Measurements from ENCODE around the gene MBNL1. TPM values are rescaled to one million over a fixed set of nuclear protein-coding genes. Genes with fewer than 3 reads are reported as not detected.
A peak's percentile ranks its signal among the peaks of the same experiment; 100 is the strongest.

The MBNL1 gene
- total RNA-seq, 1 experiment from 2014 or later, result 139 TPM

GRCh38 chr3:152359385-152360248 lies 90.9 kb downstream of the MBNL1 start:
- BruUV-seq (replicated peaks), result no TSS peak
- Mint-ChIP-seq H3K27ac (ENCODE audit: low read depth, unreplicated experiment) (peak overlapping the region; percentile 20), H3K27me3 (ENCODE audit: insufficient read depth, unreplicated experiment) (no peaks in the 10 kb centered on the region), H3K4me3 (ENCODE audit: unreplicated experiment) (no peak overlapping the region), H3K9me3 (ENCODE audit: unreplicated experiment) (no peaks in the 10 kb centered on the region), H3K36me3 (ENCODE audit: insufficient read depth, unreplicated experiment) (peaks cover 6% of the 10 kb centered on the region), H3K4me1 (ENCODE audit: insufficient read depth, unreplicated experiment) (peaks cover 35% of the 10 kb centered on the region)
- intact Hi-C loops (cut with micrococcal nuclease), result no loop called here
- no peak for TF ChIP-seq CTCF (IDR thresholded peaks at IDR 0.05; ENCODE audit: unreplicated experiment)
- no peak for DNase-seq (ENCODE audit: unreplicated experiment)
- CTCF ChIA-PET, result interaction anchor here (0.5 kb wide), 1 partner anchor 30 kb away, joined by 3 read pairs; no protein-coding TSS in a partner anchor
- POLR2A ChIA-PET, result interaction anchor here (0.8 to 2.6 kb wide), 7 partner anchors 14 to 61 kb away, joined by 3 to 12 read pairs (median 4); no protein-coding TSS in a partner anchor

- no TSS peak for BruUV-seq (replicated peaks)
- no peak overlapping the region for H3K4me3 Mint-ChIP-seq (ENCODE audit: unreplicated experiment)
- no peak for DNase-seq (ENCODE audit: unreplicated experiment)
Measured at GRCh38 chr3:152360302-152360701, 91.6 kb downstream of the MBNL1 start.

GRCh38 chr3:152360966-152361365 lies 92.2 kb downstream of the MBNL1 start:
- Mint-ChIP-seq H3K4me3 (ENCODE audit: unreplicated experiment) (no peak overlapping the region), H3K27me3 (ENCODE audit: insufficient read depth, unreplicated experiment) (no peaks in the 10 kb centered on the region), H3K4me1 (ENCODE audit: insufficient read depth, unreplicated experiment) (peaks cover 41% of the 10 kb centered on the region), H3K27ac (ENCODE audit: low read depth, unreplicated experiment) (no peak overlapping the region), H3K9me3 (ENCODE audit: unreplicated experiment) (no peaks in the 10 kb centered on the region), H3K36me3 (ENCODE audit: insufficient read depth, unreplicated experiment) (peaks cover 6% of the 10 kb centered on the region)
- POLR2A ChIA-PET, result interaction anchor here (1.7 kb wide), 1 partner anchor 12 kb away, joined by 5 read pairs; no protein-coding TSS in a partner anchor
- TF ChIP-seq CTCF (IDR thresholded peaks at IDR 0.05; ENCODE audit: unreplicated experiment), result no peak
- intact Hi-C loops (cut with micrococcal nuclease), result no loop called here
- DNase-seq (ENCODE audit: unreplicated experiment), result no peak
- no TSS peak for BruUV-seq (replicated peaks)
- CTCF ChIA-PET, result no interaction called here

More at GRCh38 chr3:152360302-152360701, 91.6 kb downstream of the MBNL1 start:
- no peaks in the 10 kb centered on the region for H3K9me3 Mint-ChIP-seq (ENCODE audit: unreplicated experiment)
- no peak for TF ChIP-seq CTCF (IDR thresholded peaks at IDR 0.05; ENCODE audit: unreplicated experiment)
- no peaks in the 10 kb centered on the region for H3K27me3 Mint-ChIP-seq (ENCODE audit: insufficient read depth, unreplicated experiment)
- ChIA-PET CTCF (interaction anchor here (0.5 kb wide), 1 partner anchor 30 kb away, joined by 3 read pairs; no protein-coding TSS in a partner anchor), POLR2A (interaction anchor here (0.8 to 2.6 kb wide), 6 partner anchors 13 to 61 kb away, joined by 3 to 12 read pairs (median 4); no protein-coding TSS in a partner anchor)
- no peak overlapping the region for H3K27ac Mint-ChIP-seq (ENCODE audit: low read depth, unreplicated experiment)
- peaks cover 41% of the 10 kb centered on the region for H3K4me1 Mint-ChIP-seq (ENCODE audit: insufficient read depth, unreplicated experiment)
- H3K36me3 Mint-ChIP-seq (ENCODE audit: insufficient read depth, unreplicated experiment), result peaks cover 6% of the 10 kb centered on the region
- intact Hi-C loops (cut with micrococcal nuclease), result no loop called here

- H3K4me1 Mint-ChIP-seq (ENCODE audit: insufficient read depth, unreplicated experiment), result peaks cover 47% of the 10 kb centered on the region
- H3K27me3 Mint-ChIP-seq (ENCODE audit: insufficient read depth, unreplicated experiment), result no peaks in the 10 kb centered on the region
- no peak for DNase-seq (ENCODE audit: unreplicated experiment)
- CTCF ChIA-PET, result no interaction called here
- intact Hi-C loops (cut with micrococcal nuclease), result no loop called here
- H3K4me3 Mint-ChIP-seq (ENCODE audit: unreplicated experiment), result no peak overlapping the region
- no peak overlapping the region for H3K27ac Mint-ChIP-seq (ENCODE audit: low read depth, unreplicated experiment)
- no TSS peak for BruUV-seq (replicated peaks)
- no peak for TF ChIP-seq CTCF (IDR thresholded peaks at IDR 0.05; ENCODE audit: unreplicated experiment)
- H3K9me3 Mint-ChIP-seq (ENCODE audit: unreplicated experiment), result no peaks in the 10 kb centered on the region
- POLR2A ChIA-PET, result interaction anchor here (0.5 kb wide), 1 partner anchor 57 kb away, joined by 3 read pairs; no protein-coding TSS in a partner anchor
- H3K36me3 Mint-ChIP-seq (ENCODE audit: insufficient read depth, unreplicated experiment), result peaks cover 6% of the 10 kb centered on the region
Measured at GRCh38 chr3:152362086-152362485, 93.4 kb downstream of the MBNL1 start.

Data from MCF 10A (cell line).